ENCODE data around the gene PLD1.

The PLD1 gene

GRCh38 chr3:171732756-171733155 lies 77.5 kb downstream of the PLD1 start:
- Histone ChIP-seq H3K27me3 (ENCODE audit: control insufficient read depth, insufficient read depth, low read length) (no peaks in the 10 kb centered on the region), H3K27ac (ENCODE audit: low read depth, low read length) (no peak overlapping the region), H3K36me3 (ENCODE audit: control insufficient read depth, insufficient read depth, low read length) (no peaks in the 10 kb centered on the region), H3K4me1 (ENCODE audit: control insufficient read depth, insufficient read depth, low read length) (no peaks in the 10 kb centered on the region), H3K9ac (ENCODE audit: low read length) (no peak overlapping the region), H3K4me3 (ENCODE audit: low read length) (no peak overlapping the region)

- Histone ChIP-seq H3K27me3 (ENCODE audit: control insufficient read depth, insufficient read depth, low read length) (no peaks in the 10 kb centered on the region), H3K4me3 (ENCODE audit: low read length) (no peak overlapping the region), H3K9ac (ENCODE audit: low read length) (no peak overlapping the region), H3K4me1 (ENCODE audit: control insufficient read depth, insufficient read depth, low read length) (no peaks in the 10 kb centered on the region), H3K27ac (ENCODE audit: low read depth, low read length) (no peak overlapping the region), H3K36me3 (ENCODE audit: control insufficient read depth, insufficient read depth, low read length) (no peaks in the 10 kb centered on the region)
Observed at GRCh38 chr3:171731691-171732090, 78.6 kb downstream of the PLD1 start.

GRCh38 chr3:171729452-171730334 lies 80.6 kb downstream of the PLD1 start:
- Histone ChIP-seq H3K4me3 (ENCODE audit: low read length) (no peak overlapping the region), H3K27me3 (ENCODE audit: control insufficient read depth, insufficient read depth, low read length) (no peaks in the 10 kb centered on the region), H3K36me3 (ENCODE audit: control insufficient read depth, insufficient read depth, low read length) (no peaks in the 10 kb centered on the region), H3K4me1 (ENCODE audit: control insufficient read depth, insufficient read depth, low read length) (no peaks in the 10 kb centered on the region), H3K27ac (ENCODE audit: low read depth, low read length) (no peak overlapping the region), H3K9ac (ENCODE audit: low read length) (no peak overlapping the region)

- no peaks in the 10 kb centered on the region for H3K27me3 ChIP-seq (ENCODE audit: control insufficient read depth, insufficient read depth, low read length)
- no peak overlapping the region for H3K4me3 ChIP-seq (ENCODE audit: low read length)
- H3K36me3 ChIP-seq (ENCODE audit: control insufficient read depth, insufficient read depth, low read length): no peaks in the 10 kb centered on the region
- no peaks in the 10 kb centered on the region for H3K4me1 ChIP-seq (ENCODE audit: control insufficient read depth, insufficient read depth, low read length)
- H3K27ac ChIP-seq (ENCODE audit: low read depth, low read length): no peak overlapping the region
- H3K9ac ChIP-seq (ENCODE audit: low read length): no peak overlapping the region
Observed at GRCh38 chr3:171727288-171727687, 83.0 kb downstream of the PLD1 start.

- Histone ChIP-seq H3K4me3 (ENCODE audit: low read length) (no peak overlapping the region), H3K4me1 (ENCODE audit: control insufficient read depth, insufficient read depth, low read length) (no peaks in the 10 kb centered on the region), H3K9ac (ENCODE audit: low read length) (no peak overlapping the region), H3K27ac (ENCODE audit: low read depth, low read length) (no peak overlapping the region), H3K27me3 (ENCODE audit: control insufficient read depth, insufficient read depth, low read length) (no peaks in the 10 kb centered on the region), H3K36me3 (ENCODE audit: control insufficient read depth, insufficient read depth, low read length) (no peaks in the 10 kb centered on the region)
Observed at GRCh38 chr3:171718493-171719185, 91.6 kb downstream of the PLD1 start.

GRCh38 chr3:171715155-171715554 lies 95.1 kb downstream of the PLD1 start:
- H3K27ac ChIP-seq (ENCODE audit: low read depth, low read length): no peak overlapping the region
- H3K9ac ChIP-seq (ENCODE audit: low read length): no peak overlapping the region
- H3K4me1 ChIP-seq (ENCODE audit: control insufficient read depth, insufficient read depth, low read length): no peaks in the 10 kb centered on the region
- no peak overlapping the region for H3K4me3 ChIP-seq (ENCODE audit: low read length)
- H3K36me3 ChIP-seq (ENCODE audit: control insufficient read depth, insufficient read depth, low read length): no peaks in the 10 kb centered on the region
- no peaks in the 10 kb centered on the region for H3K27me3 ChIP-seq (ENCODE audit: control insufficient read depth, insufficient read depth, low read length)

GRCh38 chr3:171712171-171712938 lies 97.9 kb downstream of the PLD1 start:
- Histone ChIP-seq H3K9ac (ENCODE audit: low read length) (no peak overlapping the region), H3K36me3 (ENCODE audit: control insufficient read depth, insufficient read depth, low read length) (no peaks in the 10 kb centered on the region), H3K27me3 (ENCODE audit: control insufficient read depth, insufficient read depth, low read length) (no peaks in the 10 kb centered on the region), H3K4me1 (ENCODE audit: control insufficient read depth, insufficient read depth, low read length) (no peaks in the 10 kb centered on the region), H3K27ac (ENCODE audit: low read depth, low read length) (no peak overlapping the region), H3K4me3 (ENCODE audit: low read length) (no peak overlapping the region)

GRCh38 chr3:171711461-171712170 lies 98.7 kb downstream of the PLD1 start:
- H3K4me1 ChIP-seq (ENCODE audit: control insufficient read depth, insufficient read depth, low read length): no peaks in the 10 kb centered on the region
- H3K36me3 ChIP-seq (ENCODE audit: control insufficient read depth, insufficient read depth, low read length): no peaks in the 10 kb centered on the region
- H3K27me3 ChIP-seq (ENCODE audit: control insufficient read depth, insufficient read depth, low read length): no peaks in the 10 kb centered on the region
- H3K4me3 ChIP-seq (ENCODE audit: low read length): no peak overlapping the region
- H3K27ac ChIP-seq (ENCODE audit: low read depth, low read length): no peak overlapping the region
- no peak overlapping the region for H3K9ac ChIP-seq (ENCODE audit: low read length)

GRCh38 chr3:171710359-171710758 lies 99.9 kb downstream of the PLD1 start:
- Histone ChIP-seq H3K4me1 (ENCODE audit: control insufficient read depth, insufficient read depth, low read length) (no peaks in the 10 kb centered on the region), H3K27me3 (ENCODE audit: control insufficient read depth, insufficient read depth, low read length) (no peaks in the 10 kb centered on the region), H3K36me3 (ENCODE audit: control insufficient read depth, insufficient read depth, low read length) (no peaks in the 10 kb centered on the region), H3K4me3 (ENCODE audit: low read length) (no peak overlapping the region), H3K9ac (ENCODE audit: low read length) (no peak overlapping the region), H3K27ac (ENCODE audit: low read depth, low read length) (no peak overlapping the region)

GRCh38 chr3:171704814-171705213 lies 105.5 kb downstream of the PLD1 start:
- Histone ChIP-seq H3K4me3 (ENCODE audit: low read length) (no peak overlapping the region), H3K4me1 (ENCODE audit: control insufficient read depth, insufficient read depth, low read length) (no peaks in the 10 kb centered on the region), H3K27me3 (ENCODE audit: control insufficient read depth, insufficient read depth, low read length) (no peaks in the 10 kb centered on the region), H3K36me3 (ENCODE audit: control insufficient read depth, insufficient read depth, low read length) (no peaks in the 10 kb centered on the region), H3K9ac (ENCODE audit: low read length) (no peak overlapping the region), H3K27ac (ENCODE audit: low read depth, low read length) (no peak overlapping the region)

GRCh38 chr3:171704002-171704401 lies 106.3 kb downstream of the PLD1 start:
- Histone ChIP-seq H3K9ac (ENCODE audit: low read length) (no peak overlapping the region), H3K27ac (ENCODE audit: low read depth, low read length) (no peak overlapping the region), H3K36me3 (ENCODE audit: control insufficient read depth, insufficient read depth, low read length) (no peaks in the 10 kb centered on the region), H3K4me3 (ENCODE audit: low read length) (no peak overlapping the region), H3K4me1 (ENCODE audit: control insufficient read depth, insufficient read depth, low read length) (no peaks in the 10 kb centered on the region), H3K27me3 (ENCODE audit: control insufficient read depth, insufficient read depth, low read length) (no peaks in the 10 kb centered on the region)

- no peaks in the 10 kb centered on the region for H3K36me3 ChIP-seq (ENCODE audit: control insufficient read depth, insufficient read depth, low read length)
Observed at GRCh38 chr3:171703144-171703543, 107.1 kb downstream of the PLD1 start.

More at GRCh38 chr3:171703144-171703543, 107.1 kb downstream of the PLD1 start:
- H3K27me3 ChIP-seq (ENCODE audit: control insufficient read depth, insufficient read depth, low read length): no peaks in the 10 kb centered on the region
- H3K4me3 ChIP-seq (ENCODE audit: low read length): no peak overlapping the region
- H3K4me1 ChIP-seq (ENCODE audit: control insufficient read depth, insufficient read depth, low read length): no peaks in the 10 kb centered on the region
- no peak overlapping the region for H3K9ac ChIP-seq (ENCODE audit: low read length)
- no peak overlapping the region for H3K27ac ChIP-seq (ENCODE audit: low read depth, low read length)

Measured in rectal smooth muscle tissue (tissue), 1 donor.